Cortex of kidney (tissue), 1 donor: ENCODE measurements around the gene EPG5.
"Not testable (repeated sequence)": the region's sequence is repeated elsewhere in the genome, so short reads cannot be mapped to it uniquely, and the experiment has no call there.

ENCODE experiments used
- DNase-seq: peaks from one replicate; lab custom pipeline; 2025; lab: John Stamatoyannopoulos, UW

The EPG5 gene

GRCh38 chr18:45838302-45839070 is 128.6 kb downstream of the EPG5 start:
- no peak for DNase-seq

GRCh38 chr18:45837283-45838070 is 129.7 kb downstream of the EPG5 start:
- no peak for DNase-seq

- DNase-seq, result no peak
Measured at GRCh38 chr18:45836242-45837205, 130.6 kb downstream of the EPG5 start.

- no peak for DNase-seq
Measured at GRCh38 chr18:45835057-45835636, 132.0 kb downstream of the EPG5 start.

GRCh38 chr18:45834306-45834705 is 132.8 kb downstream of the EPG5 start:
- no peak for DNase-seq

GRCh38 chr18:45833846-45834245 is 133.3 kb downstream of the EPG5 start:
- DNase-seq, result no peak

GRCh38 chr18:45830917-45831316 is 136.2 kb downstream of the EPG5 start:
- DNase-seq, result no peak

- DNase-seq, result no peak
Measured at GRCh38 chr18:45829855-45830254, 137.3 kb downstream of the EPG5 start.

GRCh38 chr18:45828917-45829811 is 138.0 kb downstream of the EPG5 start:
- DNase-seq, result no peak

- DNase-seq, result not testable (repeated sequence)
Measured at GRCh38 chr18:45826716-45827115, 140.4 kb downstream of the EPG5 start.

- DNase-seq, result no peak
Measured at GRCh38 chr18:45826084-45826483, 141.0 kb downstream of the EPG5 start.

GRCh38 chr18:45825258-45826044 is 141.7 kb downstream of the EPG5 start, which contains the start of gene SIGLEC15:
TSS of gene SIGLEC15 (plus strand) at chr18:45825675. CDS start at chr18:45825729, 54 bp downstream.
- no peak for DNase-seq

GRCh38 chr18:45821711-45822110 is 145.4 kb downstream of the EPG5 start:
- DNase-seq, result no peak

- no peak for DNase-seq
Measured at GRCh38 chr18:45821026-45821425, 146.1 kb downstream of the EPG5 start.

GRCh38 chr18:45820106-45820745 is 146.9 kb downstream of the EPG5 start:
- DNase-seq, result no peak

- not testable (repeated sequence) for DNase-seq
Measured at GRCh38 chr18:45818765-45819164, 148.4 kb downstream of the EPG5 start.

- no peak for DNase-seq
Measured at GRCh38 chr18:45817543-45817942, 149.6 kb downstream of the EPG5 start.

- not testable (repeated sequence) for DNase-seq
Measured at GRCh38 chr18:45814733-45815132, 152.4 kb downstream of the EPG5 start.

GRCh38 chr18:45807144-45807543 is 160.0 kb downstream of the EPG5 start:
- not testable (repeated sequence) for DNase-seq
